GM12878 (cell line): ENCODE data around the gene DUSP15. TPM values are rescaled to one million over a fixed set of nuclear protein-coding genes. Genes with fewer than 3 reads are reported as not detected.

Experiments
- ATAC-seq: fragments of 200-7000 bp; cut with Tn5 transposase; 3 replicates; pipeline ENCODE4 v1.9.1; 2020; ENCODE audit warnings: mild to moderate bottlenecking, moderate library complexity
- BruUV-seq: library from RNA; stranded (reverse); fragments of 400-500 nt; replicated peaks from 2 replicates; lab custom pipeline; 2021; lab: Mats Ljungman, UMichigan
- CTCF ChIA-PET: fragments of 300-600 bp; sonication (Branson Sonifier 250); formaldehyde crosslinking; extraction: SDS; loops from one replicate; lab custom pipeline; 2021; ENCODE audit warnings: inconsistent platforms; lab: Yijun Ruan, JAX
- POLR2A ChIA-PET: fragments of 350-600 bp; formaldehyde crosslinking; extraction: SDS; loops from one replicate; lab custom pipeline; 2021; ENCODE audit warnings: inconsistent platforms; lab: Charles Lee
- RAD21 ChIA-PET: fragments of 300-600 bp; sonication (Branson Sonifier 250); formaldehyde crosslinking; loops from one replicate; lab custom pipeline; 2023; ENCODE audit warnings: antibody characterized with exemption; ENCODE audit not compliant: unreplicated experiment; lab: Charles Lee
- SMC1A ChIA-PET: fragments of 300-600 bp; sonication (Branson Sonifier 250); formaldehyde crosslinking; loops from one replicate; lab custom pipeline; 2023; ENCODE audit not compliant: unreplicated experiment, uncharacterized antibody; lab: Charles Lee
- DNase-seq: peaks from one replicate; pipeline ENCODE4 v3.0.0-alpha.2; 2011; ENCODE audit warnings: low read depth, low spot score
- FAIRE-seq: peaks from 3 replicates; lab custom pipeline; 2011; peaks lifted over from hg19 to GRCh38; lab: Jason Lieb, UNC
- H2AFZ ChIP-seq: 2 replicates; pipeline ENCODE4 v1.6.0; 2011; ENCODE audit warnings: low read depth, low read length, control low read depth; ENCODE audit not compliant: control insufficient read depth
- H3K27ac ChIP-seq: 2 replicates; pipeline ENCODE4 v1.5.1; 2011; ENCODE audit warnings: control low read depth; ENCODE audit not compliant: control insufficient read depth, insufficient read depth
- H3K27me3 ChIP-seq, 2 experiments: replicated peaks in 1 of 2; 2 replicates each; pipeline versions ENCODE4 v1.6.0 to v1.6.1; 2011; ENCODE audit warnings: low read length in 1 of 2; ENCODE audit not compliant: control insufficient read depth in 2 of 2, insufficient read depth in 2 of 2
- H3K36me3 ChIP-seq, 2 experiments: 2 replicates each; pipeline ENCODE4 v1.5.1; 2011; ENCODE audit warnings: low read length in 1 of 2; ENCODE audit not compliant: control insufficient read depth in 2 of 2, insufficient read depth in 2 of 2
- H3K4me1 ChIP-seq: 2 replicates; pipeline ENCODE4 v1.6.1; 2011; ENCODE audit warnings: mild to moderate bottlenecking, low read length, moderate library complexity, mixed read lengths; ENCODE audit not compliant: control insufficient read depth, insufficient read depth
- H3K4me2 ChIP-seq: 2 replicates; pipeline ENCODE4 v1.6.0; 2011; ENCODE audit warnings: control low read depth; ENCODE audit not compliant: control insufficient read depth, insufficient read depth
- H3K4me3 ChIP-seq: fragments of 200-600 bp; sonication (generic); 2 replicates; pipeline ENCODE4 v1.5.1; 2016
- H3K79me2 ChIP-seq: 2 replicates; pipeline ENCODE4 v1.6.0; 2011; ENCODE audit warnings: low read length; ENCODE audit not compliant: control insufficient read depth, insufficient read depth
- H3K9ac ChIP-seq: 2 replicates; pipeline ENCODE4 v1.8.0; 2011; ENCODE audit warnings: low read length, control low read depth, mixed read lengths; ENCODE audit not compliant: control insufficient read depth, insufficient read depth
- H3K9me3 ChIP-seq: replicated peaks from 3 replicates; pipeline ENCODE4 v1.5.1; 2011; ENCODE audit warnings: mild to moderate bottlenecking, low read length; ENCODE audit not compliant: control insufficient read depth, insufficient read depth
- H4K20me1 ChIP-seq: 2 replicates; pipeline ENCODE4 v1.6.0; 2011; ENCODE audit not compliant: control insufficient read depth, insufficient read depth
- FOS ChIP-seq: IDR thresholded peaks from 3 replicates; pipeline ENCODE4 v1.6.1; 2011; ENCODE audit warnings: borderline replicate concordance; ENCODE audit not compliant: insufficient read length; ENCODE audit errors: extremely low read depth
- SREBF2 ChIP-seq: IDR thresholded peaks from 2 replicates; pipeline ENCODE4 v1.6.1; 2012; ENCODE audit warnings: mild to moderate bottlenecking, low read length
- WGBS: methylation state at CpG from one replicate; pipeline ENCODE4 v1.1.6; 2016; ENCODE audit warnings: low lambda C conversion rate; ENCODE audit not compliant: insufficient replicate concordance, insufficient coverage; ENCODE audit errors: missing lambda C conversion rate; 5-methylcytosine and 5-hydroxymethylcytosine counted together
- in situ Hi-C: fragments of 300-500 bp; cut with MboI; formaldehyde crosslinking; loops from 9 replicates; pipeline ENCODE4 v1.14.3; 2018; ENCODE audit warnings: mixed read lengths
- intact Hi-C: fragments of 100-400 bp; cut with micrococcal nuclease; formaldehyde crosslinking; loops from one replicate; pipeline ENCODE4 v1.14.2; 2022; ENCODE audit not compliant: unreplicated experiment
- polyA plus RNA-seq, 11 experiments: library from polyadenylated mRNA; depleted of rRNA in 4 of 11; unstranded in 6 of 11; stranded (reverse) in 5 of 11; fragments of >200 nt; fragmentation: Nextera tagmentation in 4 of 11; fragmentation: Illumina TruSeq in 1 of 11; extraction: Ambion mirVana in 4 of 11; extraction: Trizol in 1 of 11; gene quantifications; 1 replicate in 1 of 11; 2 replicates in 10 of 11; pipeline versions ENCODE4 v1.2.1 to v1.2.3, GENCODE V29; 2011 to 2016; ENCODE audit warnings: inconsistent platforms in 2 of 11, missing spikeins in 2 of 11, low read depth in 1 of 11
- total RNA-seq, 4 experiments: library from RNA; depleted of rRNA in 3 of 4; stranded (reverse); fragments of >200 nt in 3 of 4; fragmentation: Illumina TruSeq in 1 of 4; extraction: Trizol in 1 of 4; gene quantifications; 2 replicates each; pipeline versions ENCODE4 v1.2.1 to v1.2.3, GENCODE V29; 2013 to 2021
- TF ChIP-seq, protein P1 (sequence below): fragments of 450-650 bp; formaldehyde crosslinking; IDR thresholded peaks from 2 replicates; pipeline ENCODE4 v1.5.0; 2022; ENCODE audit warnings: mild to moderate bottlenecking, missing genetic modification characterization
- TF ChIP-seq, protein P2 (sequence below): fragments of 450-650 bp; formaldehyde crosslinking; IDR thresholded peaks from 2 replicates; pipeline ENCODE4 v1.4.0; 2020; ENCODE audit warnings: mild to moderate bottlenecking, moderate library complexity
- TF ChIP-seq, protein P3 (sequence below): fragments of 450-650 bp; IDR thresholded peaks from 2 replicates; pipeline ENCODE4 v1.6.1; 2017; ENCODE audit warnings: mild to moderate bottlenecking, moderate library complexity
- TF ChIP-seq, protein P4 (sequence below): fragments of 450-650 bp; IDR thresholded peaks from 2 replicates; pipeline ENCODE4 v1.6.1; 2017; ENCODE audit warnings: borderline replicate concordance

Gene DUSP15
- total and polyA plus RNA-seq, 10 of the 15 experiments (the other 5 are each of a cell fraction or from before 2014, with no cell fraction given), result 0.06 to 2.5 (median 0.67) TPM; not detected in 1

DNA sequence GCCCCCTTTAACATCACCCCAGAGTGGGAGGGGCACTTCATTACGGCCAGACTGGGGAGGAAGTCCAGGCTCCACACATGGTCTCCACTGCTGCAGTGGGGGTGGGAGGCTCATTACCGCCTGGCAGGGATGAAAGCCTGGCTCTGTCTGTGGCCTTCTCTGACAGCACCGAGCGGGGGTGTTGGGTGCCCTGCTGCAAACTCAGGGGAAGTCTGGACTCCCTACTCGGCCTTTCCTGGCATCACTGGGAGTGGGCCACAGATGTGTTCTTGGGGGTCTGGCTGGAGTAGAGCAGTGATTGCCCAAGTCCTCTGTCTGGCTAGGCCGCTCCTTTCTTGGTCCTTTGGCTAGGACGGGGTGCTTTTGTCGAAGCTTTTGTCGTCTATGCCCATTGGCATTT is 27.2 kb upstream of the DUSP15 start (continued):
- TF ChIP-seq, protein P1, sequence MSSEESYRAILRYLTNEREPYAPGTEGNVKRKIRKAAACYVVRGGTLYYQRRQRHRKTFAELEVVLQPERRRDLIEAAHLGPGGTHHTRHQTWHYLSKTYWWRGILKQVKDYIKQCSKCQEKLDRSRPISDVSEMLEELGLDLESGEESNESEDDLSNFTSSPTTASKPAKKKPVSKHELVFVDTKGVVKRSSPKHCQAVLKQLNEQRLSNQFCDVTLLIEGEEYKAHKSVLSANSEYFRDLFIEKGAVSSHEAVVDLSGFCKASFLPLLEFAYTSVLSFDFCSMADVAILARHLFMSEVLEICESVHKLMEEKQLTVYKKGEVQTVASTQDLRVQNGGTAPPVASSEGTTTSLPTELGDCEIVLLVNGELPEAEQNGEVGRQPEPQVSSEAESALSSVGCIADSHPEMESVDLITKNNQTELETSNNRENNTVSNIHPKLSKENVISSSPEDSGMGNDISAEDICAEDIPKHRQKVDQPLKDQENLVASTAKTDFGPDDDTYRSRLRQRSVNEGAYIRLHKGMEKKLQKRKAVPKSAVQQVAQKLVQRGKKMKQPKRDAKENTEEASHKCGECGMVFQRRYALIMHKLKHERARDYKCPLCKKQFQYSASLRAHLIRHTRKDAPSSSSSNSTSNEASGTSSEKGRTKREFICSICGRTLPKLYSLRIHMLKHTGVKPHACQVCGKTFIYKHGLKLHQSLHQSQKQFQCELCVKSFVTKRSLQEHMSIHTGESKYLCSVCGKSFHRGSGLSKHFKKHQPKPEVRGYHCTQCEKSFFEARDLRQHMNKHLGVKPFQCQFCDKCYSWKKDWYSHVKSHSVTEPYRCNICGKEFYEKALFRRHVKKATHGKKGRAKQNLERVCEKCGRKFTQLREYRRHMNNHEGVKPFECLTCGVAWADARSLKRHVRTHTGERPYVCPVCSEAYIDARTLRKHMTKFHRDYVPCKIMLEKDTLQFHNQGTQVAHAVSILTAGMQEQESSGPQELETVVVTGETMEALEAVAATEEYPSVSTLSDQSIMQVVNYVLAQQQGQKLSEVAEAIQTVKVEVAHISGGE (CRISPR knock-in tag), result no peak
- TF ChIP-seq SREBF2, result no peak

DNA sequence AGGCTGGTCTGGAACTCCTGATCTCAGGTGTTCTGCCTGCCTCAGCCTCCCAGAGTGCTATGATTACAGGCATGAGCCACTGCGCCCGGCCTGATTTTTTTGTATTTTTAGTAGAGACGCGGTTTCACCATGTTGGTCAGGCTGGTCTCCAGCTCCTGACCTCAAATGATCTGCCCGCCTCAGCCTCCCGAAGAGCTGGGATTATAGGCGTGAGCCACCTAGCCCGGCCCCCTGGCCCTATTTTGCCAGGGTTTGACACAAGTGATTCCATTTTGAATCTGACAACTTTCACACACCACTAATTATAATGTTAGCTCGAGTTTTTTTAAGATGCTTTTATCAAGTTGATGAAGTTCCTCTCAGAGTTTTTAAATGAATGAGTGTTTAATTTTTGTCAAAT is 25.7 kb upstream of the DUSP15 start:
- FAIRE-seq, result no peak
- in situ Hi-C loops, result no loop called here
- BruUV-seq, result no TSS peak
- H3K9ac ChIP-seq, result no peak overlapping the region
- WGBS, result 84% methylated on average over 9 of the region's 9 CpGs
- CTCF ChIA-PET, result interaction anchor here (1.4 to 2.1 kb wide), 6 partner anchors 16 to 56 kb away, joined by 3 to 9 read pairs (median 6); partner anchors contain the start of gene PDRG1
- no peaks in the 10 kb centered on the region for H3K27me3 ChIP-seq
- no peaks in the 10 kb centered on the region for H3K9me3 ChIP-seq
- no peak overlapping the region for H2AFZ ChIP-seq
- H3K4me2 ChIP-seq, result no peak overlapping the region
- DNase-seq, result no peak
- intact Hi-C loops, result no loop called here
- no peaks in the 10 kb centered on the region; the same call in 1 of the 2 replicates for H3K4me1 ChIP-seq
- POLR2A ChIA-PET, result interaction anchor here (1.2 to 3.2 kb wide), 7 partner anchors 15 to 462 kb away, joined by 3 to 35 read pairs (median 7); partner anchors contain the start of gene ASXL1
- no peak overlapping the region for H3K27ac ChIP-seq
- RAD21 ChIA-PET, result interaction anchor here (1.3 to 2.5 kb wide), 8 partner anchors 16 to 56 kb away, joined by 3 to 17 read pairs (median 8); partner anchors contain the start of gene PDRG1
- H4K20me1 ChIP-seq, result no peaks in the 10 kb centered on the region
- SMC1A ChIA-PET, result interaction anchor here (1.2 to 4.1 kb wide), 10 partner anchors 8 to 56 kb away, joined by 3 to 26 read pairs (median 9); partner anchors contain the start of genes DUSP15, PDRG1 and TTLL9
- ATAC-seq, result no peak
- no peaks in the 10 kb centered on the region for H3K79me2 ChIP-seq
- H3K4me3 ChIP-seq, result no peak overlapping the region
- H3K36me3 ChIP-seq, result no peaks in the 10 kb centered on the region
- no peak for TF ChIP-seq FOS
- TF ChIP-seq, protein P2, sequence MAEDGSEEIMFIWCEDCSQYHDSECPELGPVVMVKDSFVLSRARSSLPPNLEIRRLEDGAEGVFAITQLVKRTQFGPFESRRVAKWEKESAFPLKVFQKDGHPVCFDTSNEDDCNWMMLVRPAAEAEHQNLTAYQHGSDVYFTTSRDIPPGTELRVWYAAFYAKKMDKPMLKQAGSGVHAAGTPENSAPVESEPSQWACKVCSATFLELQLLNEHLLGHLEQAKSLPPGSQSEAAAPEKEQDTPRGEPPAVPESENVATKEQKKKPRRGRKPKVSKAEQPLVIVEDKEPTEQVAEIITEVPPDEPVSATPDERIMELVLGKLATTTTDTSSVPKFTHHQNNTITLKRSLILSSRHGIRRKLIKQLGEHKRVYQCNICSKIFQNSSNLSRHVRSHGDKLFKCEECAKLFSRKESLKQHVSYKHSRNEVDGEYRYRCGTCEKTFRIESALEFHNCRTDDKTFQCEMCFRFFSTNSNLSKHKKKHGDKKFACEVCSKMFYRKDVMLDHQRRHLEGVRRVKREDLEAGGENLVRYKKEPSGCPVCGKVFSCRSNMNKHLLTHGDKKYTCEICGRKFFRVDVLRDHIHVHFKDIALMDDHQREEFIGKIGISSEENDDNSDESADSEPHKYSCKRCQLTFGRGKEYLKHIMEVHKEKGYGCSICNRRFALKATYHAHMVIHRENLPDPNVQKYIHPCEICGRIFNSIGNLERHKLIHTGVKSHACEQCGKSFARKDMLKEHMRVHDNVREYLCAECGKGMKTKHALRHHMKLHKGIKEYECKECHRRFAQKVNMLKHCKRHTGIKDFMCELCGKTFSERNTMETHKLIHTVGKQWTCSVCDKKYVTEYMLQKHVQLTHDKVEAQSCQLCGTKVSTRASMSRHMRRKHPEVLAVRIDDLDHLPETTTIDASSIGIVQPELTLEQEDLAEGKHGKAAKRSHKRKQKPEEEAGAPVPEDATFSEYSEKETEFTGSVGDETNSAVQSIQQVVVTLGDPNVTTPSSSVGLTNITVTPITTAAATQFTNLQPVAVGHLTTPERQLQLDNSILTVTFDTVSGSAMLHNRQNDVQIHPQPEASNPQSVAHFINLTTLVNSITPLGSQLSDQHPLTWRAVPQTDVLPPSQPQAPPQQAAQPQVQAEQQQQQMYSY, result peak; percentile 87
- TF ChIP-seq, protein P3, sequence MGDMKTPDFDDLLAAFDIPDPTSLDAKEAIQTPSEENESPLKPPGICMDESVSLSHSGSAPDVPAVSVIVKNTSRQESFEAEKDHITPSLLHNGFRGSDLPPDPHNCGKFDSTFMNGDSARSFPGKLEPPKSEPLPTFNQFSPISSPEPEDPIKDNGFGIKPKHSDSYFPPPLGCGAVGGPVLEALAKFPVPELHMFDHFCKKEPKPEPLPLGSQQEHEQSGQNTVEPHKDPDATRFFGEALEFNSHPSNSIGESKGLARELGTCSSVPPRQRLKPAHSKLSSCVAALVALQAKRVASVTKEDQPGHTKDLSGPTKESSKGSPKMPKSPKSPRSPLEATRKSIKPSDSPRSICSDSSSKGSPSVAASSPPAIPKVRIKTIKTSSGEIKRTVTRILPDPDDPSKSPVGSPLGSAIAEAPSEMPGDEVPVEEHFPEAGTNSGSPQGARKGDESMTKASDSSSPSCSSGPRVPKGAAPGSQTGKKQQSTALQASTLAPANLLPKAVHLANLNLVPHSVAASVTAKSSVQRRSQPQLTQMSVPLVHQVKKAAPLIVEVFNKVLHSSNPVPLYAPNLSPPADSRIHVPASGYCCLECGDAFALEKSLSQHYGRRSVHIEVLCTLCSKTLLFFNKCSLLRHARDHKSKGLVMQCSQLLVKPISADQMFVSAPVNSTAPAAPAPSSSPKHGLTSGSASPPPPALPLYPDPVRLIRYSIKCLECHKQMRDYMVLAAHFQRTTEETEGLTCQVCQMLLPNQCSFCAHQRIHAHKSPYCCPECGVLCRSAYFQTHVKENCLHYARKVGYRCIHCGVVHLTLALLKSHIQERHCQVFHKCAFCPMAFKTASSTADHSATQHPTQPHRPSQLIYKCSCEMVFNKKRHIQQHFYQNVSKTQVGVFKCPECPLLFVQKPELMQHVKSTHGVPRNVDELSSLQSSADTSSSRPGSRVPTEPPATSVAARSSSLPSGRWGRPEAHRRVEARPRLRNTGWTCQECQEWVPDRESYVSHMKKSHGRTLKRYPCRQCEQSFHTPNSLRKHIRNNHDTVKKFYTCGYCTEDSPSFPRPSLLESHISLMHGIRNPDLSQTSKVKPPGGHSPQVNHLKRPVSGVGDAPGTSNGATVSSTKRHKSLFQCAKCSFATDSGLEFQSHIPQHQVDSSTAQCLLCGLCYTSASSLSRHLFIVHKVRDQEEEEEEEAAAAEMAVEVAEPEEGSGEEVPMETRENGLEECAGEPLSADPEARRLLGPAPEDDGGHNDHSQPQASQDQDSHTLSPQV, result peak; percentile 96
- TF ChIP-seq, protein P4, sequence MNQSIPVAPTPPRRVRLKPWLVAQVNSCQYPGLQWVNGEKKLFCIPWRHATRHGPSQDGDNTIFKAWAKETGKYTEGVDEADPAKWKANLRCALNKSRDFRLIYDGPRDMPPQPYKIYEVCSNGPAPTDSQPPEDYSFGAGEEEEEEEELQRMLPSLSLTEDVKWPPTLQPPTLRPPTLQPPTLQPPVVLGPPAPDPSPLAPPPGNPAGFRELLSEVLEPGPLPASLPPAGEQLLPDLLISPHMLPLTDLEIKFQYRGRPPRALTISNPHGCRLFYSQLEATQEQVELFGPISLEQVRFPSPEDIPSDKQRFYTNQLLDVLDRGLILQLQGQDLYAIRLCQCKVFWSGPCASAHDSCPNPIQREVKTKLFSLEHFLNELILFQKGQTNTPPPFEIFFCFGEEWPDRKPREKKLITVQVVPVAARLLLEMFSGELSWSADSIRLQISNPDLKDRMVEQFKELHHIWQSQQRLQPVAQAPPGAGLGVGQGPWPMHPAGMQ, result no peak
